ENCODE measurements around the gene BHLHE23. TPM values are rescaled to one million over a fixed set of nuclear protein-coding genes. Genes with fewer than 3 reads are reported as not detected.

Gene BHLHE23
- total RNA-seq, 1 donor from 2014 or later = not detected

GRCh38 chr20:62994869-62995281, 11.9 kb downstream of the BHLHE23 start:
- H3K4me1 ChIP-seq (ENCODE audit: control insufficient read depth in 3 of 3, insufficient read depth in 3 of 3, low read length in 3 of 3) = no peaks in the 10 kb centered on the region
- H3K36me3 ChIP-seq (ENCODE audit: control insufficient read depth in 3 of 3, insufficient read depth in 3 of 3, low read length in 3 of 3) = no peaks in the 10 kb centered on the region
- H3K4me3 ChIP-seq (ENCODE audit: low read length in 3 of 3) = no peak overlapping the region
- no peak overlapping the region for H3K9ac ChIP-seq (ENCODE audit: low read depth in 1 of 3, low read length in 3 of 3)
- peaks cover 76 to 88% (median 81%) of the 10 kb centered on the region in 3 donors for H3K27me3 ChIP-seq (ENCODE audit: control insufficient read depth in 3 of 3, insufficient read depth in 3 of 3, low read length in 3 of 3)
- H3K9me3 ChIP-seq (ENCODE audit: control insufficient read depth in 3 of 3, low read length in 3 of 3) = no peaks in the 10 kb centered on the region
- H3K27ac ChIP-seq (ENCODE audit: low read depth, low read length) = no peak overlapping the region

- Histone ChIP-seq H3K27ac (ENCODE audit: low read depth, low read length) (no peak overlapping the region), H3K36me3 (ENCODE audit: control insufficient read depth in 3 of 3, insufficient read depth in 3 of 3, low read length in 3 of 3) (no peaks in the 10 kb centered on the region), H3K27me3 (ENCODE audit: control insufficient read depth in 3 of 3, insufficient read depth in 3 of 3, low read length in 3 of 3) (peaks cover 73 to 82% (median 75%) of the 10 kb centered on the region in 3 donors)
These were observed 12.8 kb downstream of the BHLHE23 start for GRCh38 chr20:62993856-62994494.

GRCh38 chr20:62991863-62992262, 14.9 kb downstream of the BHLHE23 start:
- H3K27ac ChIP-seq (ENCODE audit: low read depth, low read length) = no peak overlapping the region
- H3K27me3 ChIP-seq (ENCODE audit: control insufficient read depth in 3 of 3, insufficient read depth in 3 of 3, low read length in 3 of 3) = peaks cover 65 to 73% (median 66%) of the 10 kb centered on the region in 3 donors
- no peak overlapping the region for H3K4me3 ChIP-seq (ENCODE audit: low read length in 3 of 3)
- H3K36me3 ChIP-seq (ENCODE audit: control insufficient read depth in 3 of 3, insufficient read depth in 3 of 3, low read length in 3 of 3) = no peaks in the 10 kb centered on the region
- H3K9ac ChIP-seq (ENCODE audit: low read depth in 1 of 3, low read length in 3 of 3) = no peak overlapping the region
- peaks cover 0 to 3% (median 0%) of the 10 kb centered on the region in 3 donors for H3K4me1 ChIP-seq (ENCODE audit: control insufficient read depth in 3 of 3, insufficient read depth in 3 of 3, low read length in 3 of 3)
- no peaks in the 10 kb centered on the region for H3K9me3 ChIP-seq (ENCODE audit: control insufficient read depth in 3 of 3, low read length in 3 of 3)

More at GRCh38 chr20:62993856-62994494, 12.8 kb downstream of the BHLHE23 start:
- H3K4me1 ChIP-seq (ENCODE audit: control insufficient read depth in 3 of 3, insufficient read depth in 3 of 3, low read length in 3 of 3) = peaks cover 0 to 3% (median 0%) of the 10 kb centered on the region in 3 donors
- H3K4me3 ChIP-seq (ENCODE audit: low read length in 3 of 3) = no peak overlapping the region
- H3K9ac ChIP-seq (ENCODE audit: low read depth in 1 of 3, low read length in 3 of 3) = no peak overlapping the region
- no peaks in the 10 kb centered on the region for H3K9me3 ChIP-seq (ENCODE audit: control insufficient read depth in 3 of 3, low read length in 3 of 3)

- Histone ChIP-seq H3K4me1 (ENCODE audit: control insufficient read depth in 3 of 3, insufficient read depth in 3 of 3, low read length in 3 of 3) (peaks cover 0 to 3% (median 0%) of the 10 kb centered on the region in 3 donors), H3K9me3 (ENCODE audit: control insufficient read depth in 3 of 3, low read length in 3 of 3) (no peaks in the 10 kb centered on the region), H3K36me3 (ENCODE audit: control insufficient read depth in 3 of 3, insufficient read depth in 3 of 3, low read length in 3 of 3) (no peaks in the 10 kb centered on the region), H3K4me3 (ENCODE audit: low read length in 3 of 3) (no peak overlapping the region), H3K27ac (ENCODE audit: low read depth, low read length) (no peak overlapping the region), H3K27me3 (ENCODE audit: control insufficient read depth in 3 of 3, insufficient read depth in 3 of 3, low read length in 3 of 3) (peaks cover 63 to 70% (median 65%) of the 10 kb centered on the region in 3 donors), H3K9ac (ENCODE audit: low read depth in 1 of 3, low read length in 3 of 3) (no peak overlapping the region)
These were observed 15.5 kb downstream of the BHLHE23 start for GRCh38 chr20:62991196-62991807.

- H3K27me3 ChIP-seq (ENCODE audit: control insufficient read depth in 3 of 3, insufficient read depth in 3 of 3, low read length in 3 of 3) = peaks cover 60 to 70% (median 66%) of the 10 kb centered on the region in 3 donors
- H3K4me3 ChIP-seq (ENCODE audit: low read length in 3 of 3) = no peak overlapping the region
- no peak overlapping the region for H3K9ac ChIP-seq (ENCODE audit: low read depth in 1 of 3, low read length in 3 of 3)
- H3K36me3 ChIP-seq (ENCODE audit: control insufficient read depth in 3 of 3, insufficient read depth in 3 of 3, low read length in 3 of 3) = no peaks in the 10 kb centered on the region
- H3K27ac ChIP-seq (ENCODE audit: low read depth, low read length) = no peak overlapping the region
- no peaks in the 10 kb centered on the region for H3K9me3 ChIP-seq (ENCODE audit: control insufficient read depth in 3 of 3, low read length in 3 of 3)
- peaks cover 0 to 3% (median 0%) of the 10 kb centered on the region in 3 donors for H3K4me1 ChIP-seq (ENCODE audit: control insufficient read depth in 3 of 3, insufficient read depth in 3 of 3, low read length in 3 of 3)
These were observed 16.4 kb downstream of the BHLHE23 start for GRCh38 chr20:62990306-62990825.

GRCh38 chr20:62989201-62989601, 17.6 kb downstream of the BHLHE23 start:
- H3K9ac ChIP-seq (ENCODE audit: low read depth in 1 of 3, low read length in 3 of 3) = no peak overlapping the region
- H3K27me3 ChIP-seq (ENCODE audit: control insufficient read depth in 3 of 3, insufficient read depth in 3 of 3, low read length in 3 of 3) = peaks cover 59 to 69% (median 63%) of the 10 kb centered on the region in 3 donors
- H3K36me3 ChIP-seq (ENCODE audit: control insufficient read depth in 3 of 3, insufficient read depth in 3 of 3, low read length in 3 of 3) = no peaks in the 10 kb centered on the region
- H3K27ac ChIP-seq (ENCODE audit: low read depth, low read length) = no peak overlapping the region
- no peaks in the 10 kb centered on the region for H3K9me3 ChIP-seq (ENCODE audit: control insufficient read depth in 3 of 3, low read length in 3 of 3)
- H3K4me3 ChIP-seq (ENCODE audit: low read length in 3 of 3) = no peak overlapping the region
- peaks cover 0 to 3% (median 0%) of the 10 kb centered on the region in 3 donors for H3K4me1 ChIP-seq (ENCODE audit: control insufficient read depth in 3 of 3, insufficient read depth in 3 of 3, low read length in 3 of 3)

- no peaks in the 10 kb centered on the region for H3K36me3 ChIP-seq (ENCODE audit: control insufficient read depth in 3 of 3, insufficient read depth in 3 of 3, low read length in 3 of 3)
- peaks cover 0 to 3% (median 0%) of the 10 kb centered on the region in 3 donors for H3K4me1 ChIP-seq (ENCODE audit: control insufficient read depth in 3 of 3, insufficient read depth in 3 of 3, low read length in 3 of 3)
- peaks cover 62 to 69% (median 67%) of the 10 kb centered on the region in 3 donors for H3K27me3 ChIP-seq (ENCODE audit: control insufficient read depth in 3 of 3, insufficient read depth in 3 of 3, low read length in 3 of 3)
- H3K27ac ChIP-seq (ENCODE audit: low read depth, low read length) = no peak overlapping the region
- H3K4me3 ChIP-seq (ENCODE audit: low read length in 3 of 3) = no peak overlapping the region
- H3K9me3 ChIP-seq (ENCODE audit: control insufficient read depth in 3 of 3, low read length in 3 of 3) = no peaks in the 10 kb centered on the region
- H3K9ac ChIP-seq (ENCODE audit: low read depth in 1 of 3, low read length in 3 of 3) = no peak overlapping the region
These were observed 19.6 kb downstream of the BHLHE23 start for GRCh38 chr20:62987114-62987513.

GRCh38 chr20:62986257-62986800, 20.4 kb downstream of the BHLHE23 start:
- peaks cover 62 to 73% (median 68%) of the 10 kb centered on the region in 3 donors for H3K27me3 ChIP-seq (ENCODE audit: control insufficient read depth in 3 of 3, insufficient read depth in 3 of 3, low read length in 3 of 3)
- peaks cover 0 to 3% (median 0%) of the 10 kb centered on the region in 3 donors for H3K4me1 ChIP-seq (ENCODE audit: control insufficient read depth in 3 of 3, insufficient read depth in 3 of 3, low read length in 3 of 3)
- H3K4me3 ChIP-seq (ENCODE audit: low read length in 3 of 3) = no peak overlapping the region
- no peak overlapping the region for H3K9ac ChIP-seq (ENCODE audit: low read depth in 1 of 3, low read length in 3 of 3)
- H3K27ac ChIP-seq (ENCODE audit: low read depth, low read length) = no peak overlapping the region
- H3K36me3 ChIP-seq (ENCODE audit: control insufficient read depth in 3 of 3, insufficient read depth in 3 of 3, low read length in 3 of 3) = no peaks in the 10 kb centered on the region
- H3K9me3 ChIP-seq (ENCODE audit: control insufficient read depth in 3 of 3, low read length in 3 of 3) = no peaks in the 10 kb centered on the region

- Histone ChIP-seq H3K4me1 (ENCODE audit: control insufficient read depth in 3 of 3, insufficient read depth in 3 of 3, low read length in 3 of 3) (peaks cover 0 to 3% (median 0%) of the 10 kb centered on the region in 3 donors), H3K27me3 (ENCODE audit: control insufficient read depth in 3 of 3, insufficient read depth in 3 of 3, low read length in 3 of 3) (peaks cover 62 to 72% (median 67%) of the 10 kb centered on the region in 3 donors), H3K4me3 (ENCODE audit: low read length in 3 of 3) (no peak overlapping the region), H3K36me3 (ENCODE audit: control insufficient read depth in 3 of 3, insufficient read depth in 3 of 3, low read length in 3 of 3) (no peaks in the 10 kb centered on the region), H3K27ac (ENCODE audit: low read depth, low read length) (no peak overlapping the region), H3K9me3 (ENCODE audit: control insufficient read depth in 3 of 3, low read length in 3 of 3) (no peaks in the 10 kb centered on the region), H3K9ac (ENCODE audit: low read depth in 1 of 3, low read length in 3 of 3) (no peak overlapping the region)
These were observed 21.4 kb downstream of the BHLHE23 start for GRCh38 chr20:62985444-62985778.
